Measurements from ENCODE around the gene ITPR1.

ITPR1 gene

DNA sequence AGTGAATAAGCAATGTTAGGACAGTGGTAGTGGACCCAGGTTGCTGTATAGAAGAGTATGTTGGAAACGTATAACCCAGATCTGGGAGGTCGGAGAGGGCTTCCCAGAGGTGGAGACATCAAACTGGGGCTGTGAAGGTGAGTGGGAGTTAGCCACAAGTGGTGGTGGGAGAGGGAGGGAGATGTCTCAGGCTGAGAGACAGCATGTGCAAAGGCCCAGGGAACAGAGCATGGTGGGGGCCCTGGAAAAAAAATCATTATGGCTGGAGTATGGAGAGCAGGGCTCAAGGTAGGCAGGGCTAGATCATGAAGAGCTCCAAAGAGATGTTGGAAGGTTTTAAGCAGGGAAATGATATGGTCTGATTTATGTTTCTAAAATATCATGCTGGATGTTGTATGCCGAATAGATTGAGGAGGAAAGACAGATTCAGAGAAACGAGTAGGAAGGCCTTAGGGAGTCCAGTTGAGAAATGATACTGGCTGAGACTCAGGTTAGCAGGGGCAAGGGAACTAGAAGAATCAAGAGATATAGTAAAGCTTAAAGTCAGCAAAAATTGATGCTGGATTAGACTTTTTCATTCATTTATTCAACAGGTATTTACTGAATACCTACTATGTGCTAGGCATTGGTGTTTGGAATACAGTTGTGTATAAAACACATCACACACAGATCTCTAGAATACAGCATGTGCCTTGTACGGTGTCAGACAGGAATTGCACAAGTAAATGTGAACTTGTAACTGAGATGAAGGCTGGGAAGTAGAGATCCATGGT, 17.0 kb downstream of the ITPR1 start:
- no peak overlapping the region for H3K27ac Mint-ChIP-seq
- no peaks in the 10 kb centered on the region for H3K27me3 Mint-ChIP-seq (ENCODE audit: low read depth)
- H3K4me1 Mint-ChIP-seq (ENCODE audit: low read depth): peaks cover 27% of the 10 kb centered on the region
- no peak overlapping the region for H3K4me3 Mint-ChIP-seq
- H3K9me3 Mint-ChIP-seq: no peaks in the 10 kb centered on the region
- H3K36me3 Mint-ChIP-seq (ENCODE audit: low read depth): peaks cover 14% of the 10 kb centered on the region

DNA sequence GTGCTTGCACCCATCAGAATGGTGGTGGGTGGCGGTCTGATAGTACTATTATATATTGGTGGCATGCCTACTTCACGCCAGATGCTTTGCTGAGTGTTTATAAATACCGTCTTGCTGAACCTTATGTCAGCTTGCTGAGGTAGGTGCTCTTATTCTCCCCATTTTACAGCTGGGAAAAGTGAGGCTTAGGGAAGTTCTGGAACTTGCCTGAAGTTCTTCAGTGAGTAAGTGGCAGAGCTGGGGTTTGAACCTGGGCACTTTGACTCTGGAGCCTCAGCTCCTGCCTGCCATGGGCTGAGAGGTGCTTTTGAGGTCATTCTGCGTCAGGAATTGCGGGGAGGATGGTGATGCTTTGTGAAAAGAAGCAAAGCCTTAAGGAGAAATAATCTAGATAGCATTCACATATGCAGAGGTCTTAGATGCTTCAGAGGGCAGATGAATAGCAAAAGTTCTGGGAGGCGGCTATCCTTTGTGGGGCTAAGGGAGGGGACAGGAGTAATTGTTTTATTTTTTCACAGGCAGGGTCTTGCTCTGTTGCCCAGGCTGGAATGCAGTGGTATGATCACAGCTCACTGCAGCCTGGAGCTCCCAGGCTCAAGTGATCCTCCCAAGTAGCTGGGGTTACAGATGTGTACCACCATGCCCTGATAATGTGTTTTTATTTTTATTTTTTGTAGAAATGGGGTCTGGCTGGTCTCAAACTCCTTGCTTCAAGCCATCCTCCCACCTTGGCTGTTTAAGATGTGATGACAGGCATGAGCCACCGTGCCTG, 18.5 kb downstream of the ITPR1 start:
- peaks cover 13% of the 10 kb centered on the region for H3K36me3 Mint-ChIP-seq (ENCODE audit: low read depth)
- no peak overlapping the region for H3K27ac Mint-ChIP-seq

DNA sequence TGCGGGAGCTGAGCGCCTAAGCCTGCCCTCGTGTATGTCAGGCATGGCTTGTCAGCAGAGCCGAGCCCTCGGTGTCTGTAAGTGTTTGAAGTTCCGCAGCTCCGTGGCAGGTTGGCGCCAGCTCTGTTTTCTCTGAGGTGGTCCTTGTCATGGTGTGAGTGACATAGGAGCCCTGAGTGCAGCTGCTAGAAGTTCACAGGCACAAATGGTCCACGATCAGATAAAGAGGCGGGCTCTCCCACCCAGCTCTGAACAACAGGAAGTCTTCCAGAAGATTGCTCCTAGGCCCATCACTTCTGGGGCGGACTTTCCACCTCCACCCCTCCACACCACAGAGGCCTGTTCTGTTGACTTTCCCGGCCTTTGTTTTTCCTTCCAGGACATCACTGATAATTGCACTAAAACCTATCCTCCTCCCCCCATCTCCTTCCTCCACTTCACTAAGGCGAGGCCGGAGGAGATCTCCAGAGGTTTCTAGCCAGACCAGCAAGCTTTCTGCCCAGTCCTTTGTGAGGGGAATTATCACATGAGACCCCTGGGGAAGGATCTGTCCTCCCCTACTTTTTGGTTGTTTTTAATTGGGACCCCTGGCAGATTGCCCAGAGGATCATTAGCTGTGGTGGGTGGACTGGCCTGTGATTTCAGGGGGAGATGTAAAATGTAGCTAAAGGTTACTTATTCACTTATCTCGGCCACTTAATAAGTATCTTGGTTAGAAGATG, 19.9 kb downstream of the ITPR1 start:
- Mint-ChIP-seq H3K27ac (no peak overlapping the region), H3K36me3 (ENCODE audit: low read depth) (peaks cover 16% of the 10 kb centered on the region), H3K27me3 (ENCODE audit: low read depth) (no peaks in the 10 kb centered on the region), H3K4me1 (ENCODE audit: low read depth) (peaks cover 13% of the 10 kb centered on the region), H3K4me3 (no peak overlapping the region), H3K9me3 (no peaks in the 10 kb centered on the region)

More for the DNA sequence above, 18.5 kb downstream of the ITPR1 start:
- H3K27me3 Mint-ChIP-seq (ENCODE audit: low read depth): no peaks in the 10 kb centered on the region
- peaks cover 14% of the 10 kb centered on the region for H3K4me1 Mint-ChIP-seq (ENCODE audit: low read depth)
- H3K4me3 Mint-ChIP-seq: no peak overlapping the region
- no peaks in the 10 kb centered on the region for H3K9me3 Mint-ChIP-seq

DNA sequence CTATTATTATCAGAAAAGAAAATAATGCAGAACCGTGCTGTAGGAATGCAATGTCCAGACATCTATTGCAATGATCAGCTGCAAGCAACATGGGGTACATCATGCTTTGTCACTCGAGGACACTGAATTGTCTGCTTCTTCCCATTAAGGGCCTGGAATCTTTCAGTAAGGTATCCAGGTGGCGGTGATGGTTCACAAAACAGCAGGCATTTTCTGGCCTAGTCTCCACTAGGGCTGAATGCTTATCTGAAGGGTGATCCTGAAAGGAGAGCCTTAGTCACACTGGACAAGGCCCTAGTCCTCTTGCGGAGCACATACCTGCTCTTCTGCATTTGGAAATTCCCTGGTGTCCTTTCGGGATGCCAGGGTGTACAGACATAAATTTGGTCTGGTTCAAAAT, 21.2 kb downstream of the ITPR1 start:
- no peaks in the 10 kb centered on the region for H3K9me3 Mint-ChIP-seq
- H3K27ac Mint-ChIP-seq: no peak overlapping the region
- no peak overlapping the region for H3K4me3 Mint-ChIP-seq
- peaks cover 16% of the 10 kb centered on the region for H3K36me3 Mint-ChIP-seq (ENCODE audit: low read depth)
- no peaks in the 10 kb centered on the region for H3K27me3 Mint-ChIP-seq (ENCODE audit: low read depth)
- peaks cover 18% of the 10 kb centered on the region for H3K4me1 Mint-ChIP-seq (ENCODE audit: low read depth)

DNA sequence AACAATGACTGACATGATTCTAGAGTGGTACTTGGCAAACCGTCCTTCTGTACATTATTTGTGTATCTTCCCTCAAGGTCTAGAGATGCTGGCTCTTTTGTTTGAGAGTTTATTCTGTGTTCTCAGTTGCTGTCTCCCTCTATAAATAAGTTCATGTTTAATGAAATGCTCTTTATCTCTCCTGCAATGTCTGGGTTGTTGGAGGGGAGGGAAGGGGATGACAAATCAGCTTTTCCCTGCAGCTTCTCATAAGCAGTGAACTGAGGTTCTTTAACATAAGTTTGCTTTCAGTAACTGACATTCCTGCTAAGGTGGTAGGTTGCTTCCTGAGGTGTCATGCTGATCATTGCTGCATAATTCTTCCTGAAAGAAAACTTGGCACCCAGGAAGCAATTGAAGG, 21.8 kb downstream of the ITPR1 start:
- Mint-ChIP-seq H3K4me1 (ENCODE audit: low read depth) (peaks cover 23% of the 10 kb centered on the region), H3K36me3 (ENCODE audit: low read depth) (peaks cover 21% of the 10 kb centered on the region), H3K9me3 (no peaks in the 10 kb centered on the region), H3K27ac (no peak overlapping the region), H3K4me3 (no peak overlapping the region), H3K27me3 (ENCODE audit: low read depth) (no peaks in the 10 kb centered on the region)

DNA sequence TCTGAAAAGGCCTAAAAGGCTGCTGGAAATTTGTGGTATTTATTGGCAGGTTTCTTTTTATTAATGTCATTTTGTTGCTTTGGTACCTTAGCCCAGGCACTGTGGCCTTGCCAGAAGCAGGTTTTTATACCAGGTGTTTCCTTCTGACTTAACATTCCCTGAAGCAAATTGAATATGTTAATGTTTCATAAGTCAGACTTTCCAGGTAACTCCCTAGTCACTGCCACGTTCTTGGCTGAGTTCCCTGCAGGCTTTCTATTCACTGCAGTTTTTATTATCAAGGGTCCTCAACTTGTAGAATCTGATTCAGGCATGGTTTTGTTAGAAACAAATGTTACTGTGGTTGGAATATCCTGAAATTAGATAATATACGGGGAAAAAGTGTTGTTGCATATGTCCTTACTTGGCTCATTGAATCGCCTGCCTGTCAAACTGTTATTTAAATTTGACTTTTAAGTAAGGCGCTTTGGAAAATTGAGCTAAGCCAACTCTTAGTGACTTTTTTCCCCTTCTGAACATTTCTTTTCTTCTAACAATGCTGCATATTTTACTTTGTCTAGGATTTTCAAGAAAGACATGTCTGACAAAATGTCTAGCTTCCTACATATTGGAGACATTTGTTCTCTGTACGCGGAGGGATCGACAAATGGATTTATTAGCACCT, 22.9 kb downstream of the ITPR1 start:
- H3K9me3 Mint-ChIP-seq: no peaks in the 10 kb centered on the region
- H3K4me1 Mint-ChIP-seq (ENCODE audit: low read depth): peaks cover 26% of the 10 kb centered on the region
- H3K27ac Mint-ChIP-seq: no peak overlapping the region
- H3K27me3 Mint-ChIP-seq (ENCODE audit: low read depth): no peaks in the 10 kb centered on the region
- H3K36me3 Mint-ChIP-seq (ENCODE audit: low read depth): peaks cover 22% of the 10 kb centered on the region
- no peak overlapping the region for H3K4me3 Mint-ChIP-seq

DNA sequence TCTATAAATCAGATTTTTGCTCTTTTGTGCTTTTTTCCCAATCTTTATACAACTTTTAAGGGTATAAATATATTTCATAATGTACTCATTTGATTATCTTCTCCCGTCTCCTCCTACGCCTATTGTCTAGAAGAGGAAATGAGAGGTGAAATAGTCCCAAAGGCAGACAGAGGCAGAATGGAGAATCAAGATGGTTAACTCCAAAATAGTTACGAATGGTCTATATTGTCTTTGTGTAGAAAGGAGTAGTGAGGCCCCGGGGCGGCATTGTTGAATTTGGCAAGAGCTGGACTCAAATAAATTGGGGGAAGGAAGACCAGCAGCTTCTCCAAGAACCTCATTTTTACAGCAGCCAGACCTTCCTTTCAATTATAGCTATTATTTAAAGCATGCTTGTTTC, 23.9 kb downstream of the ITPR1 start:
- Mint-ChIP-seq H3K4me3 (no peak overlapping the region), H3K27me3 (ENCODE audit: low read depth) (no peaks in the 10 kb centered on the region), H3K4me1 (ENCODE audit: low read depth) (peaks cover 26% of the 10 kb centered on the region), H3K27ac (peak overlapping the region; percentile 22), H3K36me3 (ENCODE audit: low read depth) (peaks cover 22% of the 10 kb centered on the region), H3K9me3 (no peaks in the 10 kb centered on the region)

DNA sequence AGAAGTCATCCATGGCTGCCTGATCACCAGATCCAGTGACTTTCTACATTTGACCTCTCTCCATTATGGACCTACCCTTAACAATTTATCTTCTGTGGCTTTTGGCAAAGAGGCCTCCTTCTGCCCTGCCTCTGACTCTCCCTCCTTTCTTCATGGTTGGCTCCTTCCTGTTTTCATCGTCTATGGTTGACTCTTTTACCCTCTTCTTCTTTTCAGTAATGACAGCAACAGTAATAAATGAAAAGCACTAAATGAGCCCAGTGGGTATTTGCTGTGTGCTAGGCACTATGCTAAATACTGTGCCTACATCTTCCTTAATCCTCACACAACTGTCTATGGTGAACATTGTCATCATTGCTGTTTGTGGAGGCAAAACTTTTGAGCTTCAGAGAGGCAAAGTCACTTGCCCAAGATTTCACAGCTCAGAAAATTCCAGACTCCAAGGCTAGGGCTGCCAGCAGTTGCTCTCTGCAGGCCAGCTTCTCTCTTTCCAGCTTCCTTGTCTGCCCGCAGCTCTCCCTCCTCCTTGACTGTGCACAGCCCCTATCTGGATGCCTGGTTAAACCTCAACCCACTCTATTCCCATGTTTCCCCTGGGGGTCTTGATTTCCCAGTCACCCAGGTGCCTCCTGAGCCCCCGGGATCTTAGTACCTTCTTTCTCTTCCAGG, 24.6 kb downstream of the ITPR1 start:
- peak overlapping the region; percentile 49 for H3K27ac Mint-ChIP-seq
- peaks cover 26% of the 10 kb centered on the region for H3K4me1 Mint-ChIP-seq (ENCODE audit: low read depth)

DNA sequence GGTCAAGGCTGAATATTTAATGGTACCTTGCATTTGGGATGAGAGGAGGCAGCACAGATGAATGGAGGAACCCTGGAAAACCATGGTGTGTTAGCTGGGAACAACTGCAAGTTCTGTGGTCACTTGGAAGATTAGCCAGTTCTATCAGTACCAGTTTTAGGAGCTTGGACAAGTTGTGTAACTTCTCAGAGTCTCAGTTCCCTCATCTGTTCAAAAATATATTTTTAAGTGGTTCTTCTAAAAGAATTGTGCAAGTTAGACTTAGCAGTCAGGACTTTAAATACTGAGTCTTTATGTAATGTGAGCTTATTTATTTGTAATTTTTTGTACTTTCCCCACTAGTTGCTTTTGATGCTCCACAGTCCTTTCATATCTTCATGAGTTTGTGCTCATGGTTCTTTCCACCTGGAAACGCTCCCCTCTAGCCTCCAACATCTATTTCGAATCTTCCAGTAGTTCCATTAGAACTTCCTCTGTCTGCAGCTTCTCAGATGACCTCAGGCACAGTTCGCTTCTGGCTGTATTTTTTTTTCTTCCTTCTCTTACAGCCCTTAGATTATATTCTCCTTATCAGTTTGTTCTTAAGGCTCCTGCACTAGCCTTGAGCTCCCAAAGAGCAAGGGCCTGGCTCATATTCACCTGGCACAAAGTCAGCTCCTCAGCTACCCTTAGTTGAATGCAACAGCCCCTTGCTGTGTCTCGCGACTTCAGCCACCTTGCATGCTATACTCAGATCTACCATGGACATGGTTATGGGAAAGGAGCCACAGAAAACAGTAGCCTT, 27.1 kb downstream of the ITPR1 start:
- Mint-ChIP-seq H3K4me1 (ENCODE audit: low read depth) (peaks cover 26% of the 10 kb centered on the region), H3K4me3 (no peak overlapping the region), H3K36me3 (ENCODE audit: low read depth) (peaks cover 28% of the 10 kb centered on the region), H3K9me3 (no peaks in the 10 kb centered on the region), H3K27me3 (ENCODE audit: low read depth) (no peaks in the 10 kb centered on the region), H3K27ac (peak overlapping the region; percentile 41)

More for the DNA sequence above, 24.6 kb downstream of the ITPR1 start:
- Mint-ChIP-seq H3K9me3 (no peaks in the 10 kb centered on the region), H3K36me3 (ENCODE audit: low read depth) (peaks cover 25% of the 10 kb centered on the region), H3K4me3 (no peak overlapping the region), H3K27me3 (ENCODE audit: low read depth) (no peaks in the 10 kb centered on the region)

DNA sequence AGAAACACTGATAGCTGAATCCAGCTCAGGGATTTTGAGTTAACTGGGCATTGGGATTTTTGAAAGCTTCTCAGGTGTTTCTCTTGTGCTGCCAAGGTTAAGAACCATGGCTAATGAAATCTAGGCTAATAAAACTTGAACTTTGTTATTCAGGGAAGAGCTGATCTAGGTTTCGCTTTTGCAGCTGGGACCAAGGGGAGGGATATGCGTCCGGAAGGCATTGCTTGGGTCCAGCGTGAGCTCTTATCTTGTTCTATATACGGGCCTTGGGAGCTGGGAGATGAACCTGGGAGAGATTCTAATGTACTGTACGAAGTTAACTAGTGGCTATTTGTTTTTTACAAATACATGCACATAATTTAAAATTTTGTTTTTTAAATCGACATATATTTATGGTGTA, 29.8 kb downstream of the ITPR1 start:
- no peak overlapping the region for H3K4me3 Mint-ChIP-seq
- peaks cover 27% of the 10 kb centered on the region for H3K36me3 Mint-ChIP-seq (ENCODE audit: low read depth)
- H3K27ac Mint-ChIP-seq: no peak overlapping the region
- no peaks in the 10 kb centered on the region for H3K9me3 Mint-ChIP-seq
- peaks cover 26% of the 10 kb centered on the region for H3K4me1 Mint-ChIP-seq (ENCODE audit: low read depth)
- H3K27me3 Mint-ChIP-seq (ENCODE audit: low read depth): no peaks in the 10 kb centered on the region

DNA sequence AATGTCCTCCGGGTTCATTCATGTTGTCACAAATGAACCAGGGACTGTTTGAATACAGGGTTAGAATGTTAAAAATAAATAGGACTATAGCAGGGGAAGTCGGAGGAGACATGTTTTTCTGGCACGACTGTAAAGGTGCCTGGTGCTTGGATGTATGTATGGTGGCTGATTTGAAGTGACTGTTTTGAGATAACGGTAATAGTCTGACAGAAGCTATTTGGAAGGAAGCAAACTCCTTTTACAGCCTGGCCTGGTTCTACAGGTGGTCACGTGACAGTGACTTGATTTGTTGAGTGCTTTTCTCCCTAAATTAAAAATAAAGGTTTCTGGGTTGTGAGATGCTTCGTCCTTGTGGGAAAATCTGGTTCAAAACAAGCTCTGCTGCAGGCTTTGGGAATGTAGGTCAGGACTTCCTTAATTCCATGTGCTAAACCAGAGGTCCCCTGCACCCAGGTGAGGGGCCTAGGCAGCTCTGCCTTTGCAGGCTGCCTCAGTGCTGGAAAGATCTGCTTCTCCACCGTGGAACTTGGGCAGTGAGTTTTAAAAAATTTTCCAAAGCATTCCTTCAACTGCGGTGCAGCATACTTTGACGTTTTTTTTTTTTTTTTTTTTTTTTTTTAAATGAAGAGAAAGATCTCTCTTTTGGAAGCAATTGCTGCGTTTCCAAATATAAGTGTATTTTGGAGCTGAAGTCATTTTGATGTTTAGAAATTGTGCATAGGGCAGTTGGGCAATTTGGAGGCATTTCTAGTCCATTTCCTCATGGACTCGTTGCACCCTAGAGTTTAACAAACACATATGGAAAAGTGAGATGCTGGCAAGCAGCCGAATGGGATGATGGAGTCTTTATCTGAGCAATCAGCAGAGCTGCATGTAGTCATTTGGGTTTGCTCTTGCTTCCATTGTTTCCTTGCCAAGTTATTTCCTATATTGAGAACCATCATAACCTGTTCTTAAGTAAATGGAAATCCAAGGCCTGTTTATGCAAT, 30.9 kb downstream of the ITPR1 start:
- Mint-ChIP-seq H3K27me3 (ENCODE audit: low read depth) (no peaks in the 10 kb centered on the region), H3K36me3 (ENCODE audit: low read depth) (peaks cover 22% of the 10 kb centered on the region), H3K4me1 (ENCODE audit: low read depth) (peaks cover 21% of the 10 kb centered on the region), H3K4me3 (no peak overlapping the region), H3K9me3 (no peaks in the 10 kb centered on the region), H3K27ac (no peak overlapping the region)

DNA sequence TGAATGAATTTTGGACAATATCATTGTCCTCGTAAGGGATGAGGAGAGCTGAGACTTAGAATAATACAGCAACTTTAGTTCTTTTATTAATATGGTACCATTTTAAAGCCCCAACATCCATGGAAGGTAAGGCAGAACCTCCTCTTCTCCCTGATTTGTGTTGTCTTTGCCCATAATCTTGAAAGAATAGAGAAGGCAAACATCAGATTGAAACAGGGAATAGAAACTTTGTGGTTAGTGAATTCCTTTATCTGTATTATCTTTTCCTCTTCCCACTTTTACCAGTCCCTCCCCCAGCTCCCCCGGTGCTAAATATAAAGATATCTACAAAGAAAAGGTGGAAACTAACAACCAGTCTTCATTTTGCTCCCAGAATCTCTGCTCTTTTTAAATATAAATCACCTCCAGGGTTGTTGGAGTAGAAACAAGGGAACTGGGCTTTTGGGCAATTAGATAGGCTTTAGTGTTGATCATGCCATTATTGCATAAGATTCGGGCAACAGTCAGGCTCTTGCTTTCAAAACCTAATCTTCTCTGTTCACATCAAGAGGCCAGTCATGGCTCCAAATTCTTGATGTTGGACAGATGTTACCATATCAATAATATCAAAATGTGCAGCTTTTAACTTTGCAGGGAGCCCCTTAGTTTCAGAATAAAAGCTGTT, 32.5 kb downstream of the ITPR1 start:
- peaks cover 10% of the 10 kb centered on the region for H3K4me1 Mint-ChIP-seq (ENCODE audit: low read depth)
- no peak overlapping the region for H3K27ac Mint-ChIP-seq
- H3K9me3 Mint-ChIP-seq: no peaks in the 10 kb centered on the region
- H3K36me3 Mint-ChIP-seq (ENCODE audit: low read depth): peaks cover 12% of the 10 kb centered on the region
- H3K4me3 Mint-ChIP-seq: no peak overlapping the region
- H3K27me3 Mint-ChIP-seq (ENCODE audit: low read depth): no peaks in the 10 kb centered on the region
